Lung (tissue), 12 donors: ENCODE measurements around the gene NHLH1. TPM values are rescaled to one million over a fixed set of nuclear protein-coding genes. Genes with fewer than 3 reads are reported as not detected.
A peak's percentile ranks its signal among the peaks of the same experiment; 100 is the strongest.

Source experiments
- ATAC-seq: fragments of 200-7000 bp; cut with Tn5 transposase; one replicate; pipeline ENCODE4 v1.9.1; 2020; ENCODE audit warnings: moderate number of reproducible peaks; ENCODE audit not compliant: insufficient read depth, low FRiP score
- DNase-seq, 3 donors: peaks; one replicate each; pipeline ENCODE4 v3.0.0-alpha.2; 2013 to 2017
- H3K27ac ChIP-seq, 2 donors: one replicate each; pipeline ENCODE4 v1.5.1; 2013; ENCODE audit warnings: mild to moderate bottlenecking in 2 of 2, moderate library complexity in 2 of 2, control low read depth in 1 of 2, inconsistent platforms in 1 of 2, low read depth in 1 of 2, low read length in 1 of 2
- H3K27me3 ChIP-seq, 3 donors: one replicate each; pipeline ENCODE4 v1.5.1; 2013; ENCODE audit warnings: low read length in 2 of 3; ENCODE audit not compliant: control insufficient read depth in 3 of 3, insufficient read depth in 3 of 3
- H3K36me3 ChIP-seq, 4 donors: one replicate each; pipeline ENCODE4 v1.5.1; 2013; ENCODE audit warnings: low read length in 4 of 4, mild to moderate bottlenecking in 1 of 4, moderate library complexity in 1 of 4; ENCODE audit not compliant: control insufficient read depth in 4 of 4, insufficient read depth in 4 of 4
- H3K4me1 ChIP-seq, 5 donors: one replicate each; pipeline ENCODE4 v1.5.1; 2013; ENCODE audit warnings: low read length in 5 of 5, mild to moderate bottlenecking in 2 of 5, moderate library complexity in 1 of 5; ENCODE audit not compliant: control insufficient read depth in 5 of 5, insufficient read depth in 5 of 5
- H3K4me3 ChIP-seq: one replicate; pipeline ENCODE4 v1.5.1; 2013; ENCODE audit warnings: mild to moderate bottlenecking, control low read depth, moderate library complexity
- H3K9ac ChIP-seq, 2 donors: one replicate each; pipeline ENCODE4 v1.5.1; 2013; ENCODE audit warnings: low read length in 2 of 2, control low read depth in 1 of 2; ENCODE audit not compliant: insufficient read depth in 1 of 2
- H3K9me3 ChIP-seq, 4 donors: one replicate each; pipeline ENCODE4 v1.5.1; 2013; ENCODE audit warnings: low read length in 3 of 4, mild to moderate bottlenecking in 1 of 4, moderate library complexity in 1 of 4; ENCODE audit not compliant: control insufficient read depth in 4 of 4, insufficient read depth in 3 of 4
- WGBS, 2 donors: extraction: QIAGEN DNeasy Blood & Tissue Kit; methylation state at CpG; one replicate each; pipeline ENCODE4 v1.1.7; 2013; 5-methylcytosine and 5-hydroxymethylcytosine counted together
- polyA plus RNA-seq, 2 donors: library from polyadenylated mRNA; stranded (reverse); fragments of 200-250 nt; gene quantifications; one replicate each; pipeline ENCODE4 v1.2.1, GENCODE V29; 2013
- total RNA-seq, 2 donors: library from RNA; depleted of rRNA in 1 of 2; stranded (reverse); fragments of >200 nt in 1 of 2; gene quantifications; one replicate each; pipeline ENCODE4 v1.2.1, GENCODE V29; 2014 to 2021
- TF ChIP-seq, protein P1 (sequence below): IDR thresholded peaks from 2 replicates; pipeline ENCODE4 v1.5.1; 2012; ENCODE audit warnings: mild to moderate bottlenecking; ENCODE audit errors: control extremely low read depth, extremely low read depth
- donor health status: control.
- donor health status: control.
- donor health status: Bipolar disorder and iron deficiency.
- donor health status: healthy.
- donor health status: DM: yes; HTN: yes; CAD: no.

NHLH1 gene
- total and polyA plus RNA-seq, 4 donors: 0.09 to 0.21 (median 0.15) TPM

DNA sequence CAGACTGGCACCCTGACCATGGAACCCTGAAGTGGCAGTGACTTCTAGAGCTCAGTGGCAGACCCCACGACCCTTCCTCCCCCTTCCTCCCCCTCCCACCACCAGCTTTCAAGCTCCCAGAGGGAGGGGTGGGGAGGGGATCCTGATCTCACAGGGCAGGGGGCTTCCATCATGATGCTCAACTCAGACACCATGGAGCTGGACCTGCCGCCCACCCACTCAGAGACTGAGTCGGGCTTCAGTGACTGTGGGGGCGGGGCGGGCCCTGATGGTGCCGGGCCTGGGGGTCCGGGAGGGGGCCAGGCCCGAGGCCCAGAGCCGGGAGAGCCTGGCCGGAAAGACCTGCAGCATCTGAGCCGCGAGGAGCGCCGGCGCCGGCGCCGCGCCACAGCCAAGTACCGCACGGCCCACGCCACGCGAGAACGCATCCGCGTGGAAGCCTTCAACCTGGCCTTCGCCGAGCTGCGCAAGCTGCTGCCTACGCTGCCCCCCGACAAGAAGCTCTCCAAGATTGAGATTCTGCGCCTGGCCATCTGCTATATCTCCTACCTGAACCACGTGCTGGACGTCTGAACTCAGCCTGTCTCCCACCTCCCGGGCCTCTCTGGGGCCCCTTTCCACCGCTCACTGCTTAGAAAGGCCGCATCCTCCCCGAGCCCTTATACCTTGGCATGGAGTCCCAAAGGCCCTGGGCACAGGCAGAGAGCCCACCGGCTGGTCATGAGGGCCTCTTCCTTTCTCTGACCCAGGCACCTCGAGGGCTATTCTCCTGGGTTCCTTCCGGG lies 3.9 kb downstream of the NHLH1 start:
- Histone ChIP-seq H3K27me3 (peaks cover 0 to 9% (median 0%) of the 10 kb centered on the region in 3 donors), H3K4me1 (peaks cover 0 to 3% (median 0%) of the 10 kb centered on the region in 5 donors), H3K4me3 (no peak overlapping the region), H3K36me3 (no peaks in the 10 kb centered on the region), H3K9me3 (no peaks in the 10 kb centered on the region), H3K27ac (no peak overlapping the region), H3K9ac (no peak overlapping the region)
- ATAC-seq (no peak), DNase-seq (no peak)
- TF ChIP-seq, protein P1, sequence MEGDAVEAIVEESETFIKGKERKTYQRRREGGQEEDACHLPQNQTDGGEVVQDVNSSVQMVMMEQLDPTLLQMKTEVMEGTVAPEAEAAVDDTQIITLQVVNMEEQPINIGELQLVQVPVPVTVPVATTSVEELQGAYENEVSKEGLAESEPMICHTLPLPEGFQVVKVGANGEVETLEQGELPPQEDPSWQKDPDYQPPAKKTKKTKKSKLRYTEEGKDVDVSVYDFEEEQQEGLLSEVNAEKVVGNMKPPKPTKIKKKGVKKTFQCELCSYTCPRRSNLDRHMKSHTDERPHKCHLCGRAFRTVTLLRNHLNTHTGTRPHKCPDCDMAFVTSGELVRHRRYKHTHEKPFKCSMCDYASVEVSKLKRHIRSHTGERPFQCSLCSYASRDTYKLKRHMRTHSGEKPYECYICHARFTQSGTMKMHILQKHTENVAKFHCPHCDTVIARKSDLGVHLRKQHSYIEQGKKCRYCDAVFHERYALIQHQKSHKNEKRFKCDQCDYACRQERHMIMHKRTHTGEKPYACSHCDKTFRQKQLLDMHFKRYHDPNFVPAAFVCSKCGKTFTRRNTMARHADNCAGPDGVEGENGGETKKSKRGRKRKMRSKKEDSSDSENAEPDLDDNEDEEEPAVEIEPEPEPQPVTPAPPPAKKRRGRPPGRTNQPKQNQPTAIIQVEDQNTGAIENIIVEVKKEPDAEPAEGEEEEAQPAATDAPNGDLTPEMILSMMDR: no peak
- WGBS, 2 donors: 79 to 89% methylated on average over 38 to 42 of the region's 42 CpGs

DNA sequence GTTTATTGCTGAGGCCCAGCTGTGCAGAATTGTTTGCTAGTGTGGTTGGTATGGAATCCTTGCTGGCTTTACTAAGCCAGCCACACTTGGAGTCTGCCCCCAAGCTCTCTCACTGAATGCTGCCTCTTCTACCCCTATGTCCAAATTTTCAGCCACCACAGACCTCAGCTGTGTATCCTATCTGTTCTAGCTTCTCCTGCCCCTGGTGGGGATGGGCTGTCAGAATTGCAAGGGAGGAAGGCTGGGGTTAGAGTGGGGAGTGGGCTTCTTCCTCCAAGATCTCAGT lies 4.4 kb downstream of the NHLH1 start:
- Histone ChIP-seq H3K4me1 (peaks cover 0 to 8% (median 0%) of the 10 kb centered on the region in 5 donors), H3K27me3 (peaks cover 0 to 7% (median 0%) of the 10 kb centered on the region in 3 donors), H3K36me3 (no peaks in the 10 kb centered on the region), H3K27ac (no peak overlapping the region), H3K9ac (no peak overlapping the region), H3K4me3 (no peak overlapping the region), H3K9me3 (no peaks in the 10 kb centered on the region)
- TF ChIP-seq, protein P1: no peak
- DNase-seq (no peak), ATAC-seq (no peak)

DNA sequence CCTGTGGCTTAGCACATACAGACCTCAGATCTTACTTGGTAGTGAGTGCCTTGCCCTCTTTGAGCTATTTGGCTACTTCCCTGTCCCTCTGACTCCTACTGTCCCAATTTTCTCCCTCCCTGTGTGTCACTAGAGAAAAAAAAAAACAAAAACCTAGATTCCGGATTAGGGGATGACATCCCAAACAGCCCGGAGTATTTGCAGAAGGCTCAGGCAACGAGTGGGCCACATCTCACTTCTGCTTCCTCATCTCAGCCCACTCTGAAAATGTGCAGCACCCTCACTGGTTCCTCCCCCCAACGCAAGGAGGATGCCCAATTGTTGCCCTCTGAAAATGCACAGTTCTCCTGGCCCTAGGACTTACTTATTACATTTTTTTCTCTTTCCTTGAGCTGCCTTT lies 4.9 kb downstream of the NHLH1 start:
- no peak overlapping the region for H3K4me3 ChIP-seq
- ATAC-seq: no peak
- peaks cover 0 to 8% (median 0%) of the 10 kb centered on the region in 5 donors for H3K4me1 ChIP-seq
- H3K36me3 ChIP-seq: no peaks in the 10 kb centered on the region
- WGBS, 2 donors: 64 to 65% methylated on average over 4 of the region's 4 CpGs
- TF ChIP-seq, protein P1: no peak
- no peak overlapping the region for H3K9ac ChIP-seq
- H3K27me3 ChIP-seq: peaks cover 0 to 7% (median 0%) of the 10 kb centered on the region in 3 donors
- no peak overlapping the region for H3K27ac ChIP-seq
- no peak for DNase-seq
- no peaks in the 10 kb centered on the region for H3K9me3 ChIP-seq

DNA sequence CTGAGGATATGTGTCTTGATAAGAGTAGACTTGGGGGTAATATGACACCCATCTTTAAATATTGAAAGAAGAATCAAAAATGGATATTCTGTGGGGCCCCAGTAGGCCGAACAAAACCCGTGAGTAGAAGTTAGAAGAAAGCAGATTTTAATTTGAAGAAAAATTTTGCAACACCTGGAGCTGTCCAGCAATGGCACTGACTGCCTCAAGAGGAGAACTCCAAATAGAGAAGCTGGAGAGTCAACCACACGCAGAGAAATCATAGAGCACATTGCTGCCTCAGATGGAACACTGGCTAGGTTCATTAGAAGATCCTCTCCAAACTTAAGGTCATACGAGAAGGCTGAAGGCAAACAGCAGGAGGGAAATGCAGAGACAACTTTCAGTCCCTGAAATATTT lies 6.8 kb downstream of the NHLH1 start:
- DNase-seq: peak in 1 of 3 donors; percentile 15
- WGBS, 2 donors: 67 to 78% methylated on average over 4 of the region's 4 CpGs
- peaks cover 0 to 6% (median 0%) of the 10 kb centered on the region in 5 donors for H3K4me1 ChIP-seq
- TF ChIP-seq, protein P1: no peak
- no peak for ATAC-seq
- no peak overlapping the region for H3K9ac ChIP-seq
- H3K27me3 ChIP-seq: peaks cover 0 to 7% (median 0%) of the 10 kb centered on the region in 3 donors
- H3K9me3 ChIP-seq: no peaks in the 10 kb centered on the region
- no peak overlapping the region for H3K4me3 ChIP-seq
- H3K36me3 ChIP-seq: no peaks in the 10 kb centered on the region
- H3K27ac ChIP-seq: no peak overlapping the region
